B cell (primary cell): ENCODE data around the gene PMM1. TPM values are rescaled to one million over a fixed set of nuclear protein-coding genes. Genes with fewer than 3 reads are reported as not detected.

ENCODE experiments used
- ATAC-seq: fragments of 200-7000 bp; cut with Tn5 transposase; one replicate; pipeline ENCODE4 v1.10.0; 2021; ENCODE audit warnings: low read depth, mild to moderate bottlenecking, moderate number of reproducible peaks, moderate library complexity
- CTCF ChIA-PET: fragments of 350-600 bp; sonication (Branson Sonifier 250); formaldehyde crosslinking; loops from one replicate; lab custom pipeline; 2021; ENCODE audit warnings: antibody characterized with exemption, inconsistent platforms; lab: Charles Lee
- POLR2A ChIA-PET: fragments of 350-600 bp; sonication (Branson Sonifier 250); formaldehyde crosslinking; loops from one replicate; lab custom pipeline; 2021; ENCODE audit warnings: antibody characterized with exemption; lab: Charles Lee
- DNase-seq: peaks from one replicate; pipeline ENCODE4 v3.0.0; 2013
- H2AFZ ChIP-seq: 2 replicates; pipeline ENCODE4 v1.6.1; 2012; ENCODE audit warnings: mild to moderate bottlenecking, low read depth, low read length; ENCODE audit not compliant: insufficient read depth, poor library complexity, severe bottlenecking
- H3K27ac ChIP-seq, 2 donors: 1 replicate in 1 of 2; 2 replicates in 1 of 2; pipeline ENCODE4 v1.5.1; 2012 to 2013; ENCODE audit warnings: low read length in 2 of 2, mild to moderate bottlenecking in 2 of 2, moderate library complexity in 1 of 2
- H3K27me3 ChIP-seq, 4 experiments: fragments of 200-600 bp in 1 of 4; sonication (generic) in 1 of 4; replicated peaks in 1 of 4; 1 replicate in 2 of 4; 2 replicates in 2 of 4; pipeline versions ENCODE4 v1.6.1 to v1.7.0; 2013 to 2016; ENCODE audit warnings: low read length in 3 of 4, mild to moderate bottlenecking in 2 of 4, mixed read lengths in 1 of 4, moderate library complexity in 1 of 4; ENCODE audit not compliant: insufficient read depth in 4 of 4, control insufficient read depth in 3 of 4; ENCODE audit errors: control extremely low read depth in 1 of 4
- H3K36me3 ChIP-seq, 2 experiments: replicated peaks in 1 of 2; 1 replicate in 1 of 2; 2 replicates in 1 of 2; pipeline versions ENCODE4 v1.6.1 to v1.7.1; 2013; ENCODE audit warnings: low read length in 1 of 2; ENCODE audit not compliant: insufficient read depth in 2 of 2, control insufficient read depth in 1 of 2; ENCODE audit errors: control extremely low read depth in 1 of 2, extremely low read depth in 1 of 2
- H3K4me1 ChIP-seq, 2 donors: fragments of 200-600 bp in 1 of 2; sonication (generic) in 1 of 2; 1 replicate in 1 of 2; 2 replicates in 1 of 2; pipeline versions ENCODE4 v1.5.1 to v1.6.1; 2013 to 2017; ENCODE audit warnings: low read length in 2 of 2; ENCODE audit not compliant: control insufficient read depth in 2 of 2, insufficient read depth in 2 of 2
- H3K4me2 ChIP-seq: replicated peaks from 2 replicates; pipeline ENCODE3; 2012; ENCODE audit warnings: mild to moderate bottlenecking, low read depth, low read length; ENCODE audit not compliant: poor library complexity, severe bottlenecking
- H3K4me3 ChIP-seq, 5 experiments: fragments of 200-600 bp in 1 of 5; sonication (generic) in 1 of 5; 1 replicate in 3 of 5; 2 replicates in 2 of 5; pipeline versions ENCODE4 v1.5.1 to v1.7.0; 2011 to 2016; ENCODE audit warnings: low read length in 4 of 5, mild to moderate bottlenecking in 4 of 5, low read depth in 2 of 5, control low read depth in 1 of 5, moderate library complexity in 1 of 5; ENCODE audit not compliant: insufficient read depth in 1 of 5; ENCODE audit errors: control extremely low read depth in 1 of 5, extremely low read depth in 1 of 5
- H3K79me2 ChIP-seq: fragments of 200-600 bp; sonication (generic); one replicate; pipeline ENCODE4 v1.6.0; 2016; ENCODE audit warnings: low read length; ENCODE audit not compliant: control insufficient read depth, insufficient read depth
- H3K9ac ChIP-seq: fragments of 200-600 bp; sonication (generic); 2 replicates; pipeline ENCODE4 v1.6.1; 2017; ENCODE audit warnings: mild to moderate bottlenecking, low read length, moderate library complexity
- H3K9me3 ChIP-seq, 3 donors: one replicate each; pipeline versions ENCODE4 v1.6.1 to v1.7.1; 2013; ENCODE audit warnings: low read length in 2 of 3; ENCODE audit not compliant: control insufficient read depth in 2 of 3, insufficient read depth in 1 of 3; ENCODE audit errors: control extremely low read depth in 1 of 3
- H4K20me1 ChIP-seq: 2 replicates; pipeline ENCODE4 v1.6.0; 2012; ENCODE audit warnings: mild to moderate bottlenecking, low read length; ENCODE audit not compliant: insufficient read depth, control insufficient read depth, poor library complexity, severe bottlenecking
- H3K27ac Mint-ChIP-seq: one replicate; pipeline ENCODE4 v1.8.0; 2021; ENCODE audit warnings: mixed read lengths
- H3K27me3 Mint-ChIP-seq: one replicate; pipeline ENCODE4 v1.8.0; 2021; ENCODE audit warnings: mixed read lengths
- H3K4me1 Mint-ChIP-seq: one replicate; pipeline ENCODE4 v1.8.0; 2021; ENCODE audit warnings: mixed read lengths
- H3K4me3 Mint-ChIP-seq: one replicate; pipeline ENCODE4 v1.8.0; 2021; ENCODE audit warnings: mixed read lengths
- H3K9me3 Mint-ChIP-seq: one replicate; pipeline ENCODE4 v1.8.0; 2022; ENCODE audit warnings: mixed read lengths; ENCODE audit not compliant: insufficient read depth
- CTCF ChIP-seq: fragments of 200-600 bp; IDR thresholded peaks from one replicate; pipeline ENCODE4 v1.8.0; 2022; ENCODE audit warnings: antibody characterized with exemption, mild to moderate bottlenecking
- EZH2 ChIP-seq: IDR thresholded peaks from 2 replicates; pipeline ENCODE4 v1.6.1; 2012; ENCODE audit warnings: borderline replicate concordance, low read depth, mild to moderate bottlenecking, moderate library complexity, low read length; ENCODE audit not compliant: insufficient read depth, poor library complexity, severe bottlenecking
- WGBS: methylation state at CpG from one replicate; pipeline ENCODE4 v1.1.5; 2013; ENCODE audit warnings: missing lambda C conversion rate; ENCODE audit not compliant: insufficient coverage; 5-methylcytosine and 5-hydroxymethylcytosine counted together
- intact Hi-C: fragments of 100-400 bp; cut with micrococcal nuclease; formaldehyde crosslinking; loops from one replicate; pipeline ENCODE4 v1.10.0; 2022
- polyA plus RNA-seq: library from polyadenylated mRNA; depleted of rRNA; stranded (reverse); fragments of >200 nt; gene quantifications from 2 replicates; pipeline ENCODE4 v1.2.3, GENCODE V29; 2012
- total RNA-seq, 2 donors: library from RNA; stranded (reverse); fragments of 120-200 nt in 1 of 2; gene quantifications; 1 replicate in 1 of 2; 2 replicates in 1 of 2; pipeline versions ENCODE4 v1.2.3 to v1.2.4, GENCODE V29; 2013 to 2022

The PMM1 gene
- total and polyA plus RNA-seq, 2 donors (not counting 1 experiment from before 2014, with no cell fraction given): 23.3 to 24.8 TPM

- intact Hi-C loops: no loop called here
- no peak overlapping the region for H3K4me2 ChIP-seq
- Mint-ChIP-seq H3K9me3 (no peaks in the 10 kb centered on the region), H3K27ac (no peak overlapping the region), H3K4me1 (no peaks in the 10 kb centered on the region), H3K4me3 (no peak overlapping the region), H3K27me3 (no peaks in the 10 kb centered on the region)
- H3K27ac ChIP-seq: no peak overlapping the region
- H3K4me1 ChIP-seq: no peaks in the 10 kb centered on the region
- CTCF ChIA-PET: interaction anchor here (1.1 kb wide), 1 partner anchor 10 kb away, joined by 4 read pairs; the partner anchor contains the start of gene POLR3H
- 100% methylated on average over 2 of the region's 8 CpGs for WGBS
- no peak overlapping the region for H3K9ac ChIP-seq
- no peak overlapping the region for H2AFZ ChIP-seq
- peaks cover 17% of the 10 kb centered on the region for H4K20me1 ChIP-seq
- H3K9me3 ChIP-seq: no peaks in the 10 kb centered on the region
- DNase-seq (no peak), ATAC-seq (no peak)
- POLR2A ChIA-PET: no interaction called here
- no peak overlapping the region for H3K4me3 ChIP-seq
- H3K36me3 ChIP-seq: peaks cover 0 to 41% of the 10 kb centered on the region in 2 experiments
- TF ChIP-seq EZH2: no peak
- no peak for TF ChIP-seq CTCF
- H3K79me2 ChIP-seq: peaks cover 20% of the 10 kb centered on the region
- H3K27me3 ChIP-seq: no peaks in the 10 kb centered on the region
These were observed 55.4 kb downstream of the PMM1 start for GRCh38 chr22:41534219-41534618.

DNA sequence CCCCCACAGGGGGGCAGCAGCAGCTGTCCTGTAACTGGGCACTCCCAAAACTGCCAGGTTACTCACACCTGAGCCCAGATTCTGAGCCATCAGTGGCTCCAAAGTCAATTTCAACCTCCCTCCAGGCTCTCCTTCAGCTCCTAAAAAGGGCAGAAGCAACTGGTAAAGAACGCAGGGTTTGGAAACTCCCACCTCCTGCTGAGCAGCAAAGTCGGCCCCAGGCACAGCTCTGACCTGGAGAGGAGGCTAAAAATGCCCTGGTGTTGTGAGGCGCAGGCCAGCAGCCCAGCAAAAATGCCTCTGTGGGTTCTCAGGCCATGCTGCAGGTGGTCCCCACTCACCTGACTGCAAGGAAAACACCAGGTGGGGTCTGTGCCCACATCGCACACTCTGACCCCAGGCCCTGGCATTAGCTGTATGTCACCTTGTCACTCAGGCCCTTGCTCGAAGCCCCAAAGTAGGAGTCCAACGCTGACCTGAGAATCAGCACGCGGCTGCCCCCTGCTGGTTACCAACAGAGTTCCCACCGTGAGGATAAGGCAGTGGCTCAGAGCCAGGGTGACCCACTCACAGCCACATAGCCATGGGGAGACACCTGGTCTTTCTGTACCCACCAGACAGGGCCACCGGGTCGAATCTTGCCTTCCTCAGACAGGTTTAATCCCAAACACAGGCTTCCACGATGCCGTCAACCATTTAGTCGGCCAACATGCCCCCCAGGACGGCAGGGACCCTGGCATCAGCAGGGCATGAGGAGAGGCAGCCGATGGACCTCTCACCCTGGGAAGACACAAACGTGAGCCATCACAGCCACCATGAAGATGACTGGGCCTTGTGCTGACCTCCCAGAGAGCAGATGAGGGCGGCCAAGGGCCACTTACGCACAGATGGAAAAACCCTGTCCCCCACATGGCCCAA is 56.5 kb downstream of the PMM1 start:
- ATAC-seq (peak; percentile 72), DNase-seq (peak; percentile 73)
- peaks cover 17% of the 10 kb centered on the region for H4K20me1 ChIP-seq
- H2AFZ ChIP-seq: no peak overlapping the region
- Mint-ChIP-seq H3K9me3 (no peaks in the 10 kb centered on the region), H3K27ac (no peak overlapping the region), H3K4me3 (no peak overlapping the region), H3K4me1 (no peaks in the 10 kb centered on the region), H3K27me3 (no peaks in the 10 kb centered on the region)
- H3K9me3 ChIP-seq: no peaks in the 10 kb centered on the region
- no peak overlapping the region for H3K4me3 ChIP-seq
- intact Hi-C loops: no loop called here
- CTCF ChIA-PET: interaction anchor here (1.1 to 13.2 kb wide), 6 partner anchors 8 to 247 kb away, joined by 3 to 228 read pairs (median 5); no protein-coding TSS in a partner anchor
- no peak overlapping the region for H3K27ac ChIP-seq
- H3K9ac ChIP-seq: no peak overlapping the region
- H3K79me2 ChIP-seq: peaks cover 20% of the 10 kb centered on the region
- no peaks in the 10 kb centered on the region for H3K27me3 ChIP-seq
- no peak for TF ChIP-seq EZH2
- peak; percentile 74 for TF ChIP-seq CTCF
- peaks cover 0 to 49% of the 10 kb centered on the region in 2 experiments for H3K36me3 ChIP-seq
- no peak overlapping the region for H3K4me2 ChIP-seq
- H3K4me1 ChIP-seq: no peaks in the 10 kb centered on the region
- 71% methylated on average over 19 of the region's 19 CpGs for WGBS
- POLR2A ChIA-PET: no interaction called here
